Measurements from ENCODE around the gene IL4R.
"Not testable (repeated sequence)": the region's sequence is repeated elsewhere in the genome, so short reads cannot be mapped to it uniquely, and the experiment has no call there.

Gene IL4R

DNA sequence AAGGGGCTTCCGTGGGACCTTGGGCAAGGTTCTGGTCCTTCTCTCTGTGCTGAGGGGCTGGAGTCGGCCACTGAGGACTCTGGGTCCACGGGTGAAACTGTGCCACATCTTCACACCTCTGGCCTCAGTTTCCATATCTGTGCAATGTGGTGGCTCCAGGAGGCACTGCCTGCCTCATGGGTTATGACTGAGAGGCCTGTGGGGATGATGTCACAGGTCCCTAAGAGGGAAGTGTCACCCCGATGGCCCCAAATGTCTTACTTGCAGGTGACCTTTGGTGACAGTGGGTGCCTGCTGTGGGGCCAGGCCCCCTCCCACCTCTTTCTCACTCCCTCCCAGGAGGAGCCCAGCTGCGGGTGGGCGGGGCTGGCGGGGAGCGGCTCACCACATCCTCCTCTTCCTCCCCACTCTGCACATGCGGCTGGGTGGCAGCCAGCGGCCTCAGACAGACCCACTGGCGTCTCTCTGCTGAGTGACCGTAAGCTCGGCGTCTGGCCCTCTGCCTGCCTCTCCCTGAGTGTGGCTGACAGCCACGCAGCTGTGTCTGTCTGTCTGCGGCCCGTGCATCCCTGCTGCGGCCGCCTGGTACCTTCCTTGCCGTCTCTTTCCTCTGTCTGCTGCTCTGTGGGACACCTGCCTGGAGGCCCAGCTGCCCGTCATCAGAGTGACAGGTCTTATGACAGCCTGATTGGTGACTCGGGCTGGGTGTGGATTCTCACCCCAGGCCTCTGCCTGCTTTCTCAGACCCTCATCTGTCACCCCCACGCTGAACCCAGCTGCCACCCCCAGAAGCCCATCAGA, 88.2 kb downstream of the IL4R start, which contains the start of gene IL21R:
Gene IL21R (plus strand): TSS at position 407 of the 801 bp plus-strand sequence. CDS start 27,898 bp downstream, outside the sequence.
- DNase-seq (ENCODE audit: low spot score): peak; percentile 91
- peaks cover 56% of the 10 kb centered on the region for H3K4me1 Mint-ChIP-seq (ENCODE audit: low read depth)
- peaks cover 13% of the 10 kb centered on the region for H3K36me3 Mint-ChIP-seq (ENCODE audit: low read depth)
- no peaks in the 10 kb centered on the region for H3K9me3 Mint-ChIP-seq
- H3K27me3 Mint-ChIP-seq (ENCODE audit: low read depth): no peaks in the 10 kb centered on the region
- H3K27ac Mint-ChIP-seq: peak within 1 kb of the TSS; percentile 98
- peak within 1 kb of the TSS; percentile 98 for H3K4me3 Mint-ChIP-seq

DNA sequence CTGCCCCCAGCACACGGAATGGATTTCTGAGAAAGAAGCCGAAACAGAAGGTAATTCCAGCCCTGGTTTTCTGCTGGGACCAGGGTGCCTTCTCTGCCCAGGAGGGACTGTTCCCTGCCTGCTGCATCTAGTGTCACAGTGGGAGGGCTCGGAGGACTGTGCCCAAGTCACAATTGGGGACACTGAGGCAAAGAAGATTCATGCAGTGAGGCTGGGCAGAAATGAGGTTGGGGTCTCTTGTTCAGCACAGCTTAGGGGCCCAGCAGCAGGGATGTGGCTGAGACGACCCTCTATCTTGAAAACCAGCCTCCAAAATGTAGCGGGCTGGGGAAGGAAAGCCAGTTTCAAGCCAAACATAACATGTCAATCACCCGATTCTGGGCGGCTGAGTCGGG, 88.8 kb downstream of the IL4R start:
- peak overlapping the region; percentile 98 for H3K4me3 Mint-ChIP-seq
- no peaks in the 10 kb centered on the region for H3K27me3 Mint-ChIP-seq (ENCODE audit: low read depth)
- DNase-seq (ENCODE audit: low spot score): no peak
- peak overlapping the region; percentile 98 for H3K27ac Mint-ChIP-seq
- H3K9me3 Mint-ChIP-seq: no peaks in the 10 kb centered on the region
- peaks cover 60% of the 10 kb centered on the region for H3K4me1 Mint-ChIP-seq (ENCODE audit: low read depth)
- H3K36me3 Mint-ChIP-seq (ENCODE audit: low read depth): peaks cover 16% of the 10 kb centered on the region

DNA sequence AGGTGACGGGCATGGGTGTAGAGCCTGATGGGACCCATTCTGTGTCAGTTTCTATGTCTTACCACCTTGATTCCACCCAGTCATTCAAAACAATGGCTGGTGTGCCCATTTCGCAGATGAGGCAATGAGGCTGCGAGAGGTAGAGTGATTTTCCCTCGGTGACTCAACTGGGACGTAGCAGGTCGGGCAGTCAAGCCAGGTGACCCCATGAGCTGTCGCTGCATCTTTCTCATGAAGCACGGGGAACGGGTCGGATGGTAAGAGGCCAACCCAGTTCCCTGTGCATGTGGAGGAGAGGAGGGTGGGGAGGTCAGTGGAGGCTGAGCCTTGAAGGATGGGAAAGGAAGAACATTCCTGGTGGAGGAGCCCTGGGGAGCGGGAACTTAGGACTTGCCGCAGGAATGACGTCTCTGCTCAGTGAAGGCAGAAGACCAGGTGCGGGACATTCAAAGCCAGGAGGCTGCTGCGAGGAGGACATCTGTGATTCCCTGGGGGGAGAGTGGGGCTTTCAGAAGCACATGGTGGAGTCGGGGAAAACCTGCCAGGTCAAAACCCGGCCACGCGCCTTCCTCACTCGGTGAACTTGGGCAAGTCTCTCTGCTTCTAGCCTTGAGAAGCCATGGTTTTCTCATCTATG, 89.3 kb downstream of the IL4R start:
- Mint-ChIP-seq H3K4me1 (ENCODE audit: low read depth) (peaks cover 65% of the 10 kb centered on the region), H3K27me3 (ENCODE audit: low read depth) (no peaks in the 10 kb centered on the region), H3K27ac (peak overlapping the region; percentile 98), H3K9me3 (no peaks in the 10 kb centered on the region), H3K4me3 (peak overlapping the region; percentile 98), H3K36me3 (ENCODE audit: low read depth) (peaks cover 21% of the 10 kb centered on the region)
- DNase-seq (ENCODE audit: low spot score): peak; percentile 54

DNA sequence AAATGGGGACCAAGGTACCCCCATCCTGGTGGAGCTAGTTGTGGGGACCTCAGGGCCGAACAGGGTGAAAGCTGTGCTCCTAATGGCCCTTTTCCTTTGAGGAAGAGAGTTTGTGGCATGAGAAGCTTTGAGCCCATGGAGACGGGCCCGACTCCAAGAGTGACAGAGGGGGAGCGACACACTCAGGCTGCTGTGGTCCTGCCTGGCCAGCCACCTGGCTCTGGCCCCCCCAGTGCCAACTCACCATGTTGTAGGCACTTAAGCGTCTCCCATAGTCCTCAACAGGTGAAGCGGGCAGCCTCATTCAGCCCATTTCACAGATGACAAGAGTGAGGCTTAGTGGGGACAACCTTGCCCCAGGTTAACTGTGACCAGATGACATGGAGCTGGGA, 89.8 kb downstream of the IL4R start:
- peaks cover 24% of the 10 kb centered on the region for H3K36me3 Mint-ChIP-seq (ENCODE audit: low read depth)
- no peaks in the 10 kb centered on the region for H3K9me3 Mint-ChIP-seq
- no peak for DNase-seq (ENCODE audit: low spot score)
- peak overlapping the region; percentile 98 for H3K4me3 Mint-ChIP-seq
- peaks cover 68% of the 10 kb centered on the region for H3K4me1 Mint-ChIP-seq (ENCODE audit: low read depth)
- no peaks in the 10 kb centered on the region for H3K27me3 Mint-ChIP-seq (ENCODE audit: low read depth)
- peak overlapping the region; percentile 98 for H3K27ac Mint-ChIP-seq

DNA sequence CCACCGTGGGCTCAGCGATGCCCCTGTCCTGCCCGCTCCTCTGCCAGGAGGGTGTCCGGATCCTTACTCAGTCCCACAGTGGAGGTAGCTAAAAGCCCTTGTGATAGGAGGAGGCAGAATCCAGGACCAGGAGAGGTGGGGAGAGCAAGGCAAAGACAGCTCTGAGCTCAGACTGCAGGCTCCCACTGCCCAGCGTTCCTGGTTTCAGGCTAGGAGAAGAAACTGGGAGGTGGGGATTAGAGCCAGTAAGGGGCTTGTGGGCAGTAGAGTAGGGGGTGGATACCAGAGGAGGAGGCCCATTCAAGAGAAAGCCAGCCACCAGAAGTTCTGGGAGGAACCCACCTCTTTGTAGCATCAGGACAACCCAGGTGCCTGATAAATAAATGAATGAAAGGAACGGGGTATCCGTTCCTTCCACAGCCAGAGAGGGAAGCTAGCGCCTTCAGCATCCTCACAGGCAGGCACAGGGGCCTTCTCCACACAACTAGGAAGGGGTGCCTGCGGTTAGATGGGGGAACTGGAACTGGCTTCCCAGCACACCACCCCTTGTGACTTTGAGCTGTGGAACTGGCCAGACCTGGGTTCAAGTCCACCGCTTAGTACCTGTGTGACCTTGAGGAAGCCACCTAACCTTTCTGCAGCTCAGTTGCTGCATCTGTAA, 90.5 kb downstream of the IL4R start:
- Mint-ChIP-seq H3K36me3 (ENCODE audit: low read depth) (peaks cover 28% of the 10 kb centered on the region), H3K27me3 (ENCODE audit: low read depth) (no peaks in the 10 kb centered on the region), H3K4me1 (ENCODE audit: low read depth) (peaks cover 67% of the 10 kb centered on the region), H3K4me3 (peak overlapping the region; percentile 98), H3K9me3 (no peaks in the 10 kb centered on the region), H3K27ac (peak overlapping the region; percentile 98)
- DNase-seq (ENCODE audit: low spot score): no peak

DNA sequence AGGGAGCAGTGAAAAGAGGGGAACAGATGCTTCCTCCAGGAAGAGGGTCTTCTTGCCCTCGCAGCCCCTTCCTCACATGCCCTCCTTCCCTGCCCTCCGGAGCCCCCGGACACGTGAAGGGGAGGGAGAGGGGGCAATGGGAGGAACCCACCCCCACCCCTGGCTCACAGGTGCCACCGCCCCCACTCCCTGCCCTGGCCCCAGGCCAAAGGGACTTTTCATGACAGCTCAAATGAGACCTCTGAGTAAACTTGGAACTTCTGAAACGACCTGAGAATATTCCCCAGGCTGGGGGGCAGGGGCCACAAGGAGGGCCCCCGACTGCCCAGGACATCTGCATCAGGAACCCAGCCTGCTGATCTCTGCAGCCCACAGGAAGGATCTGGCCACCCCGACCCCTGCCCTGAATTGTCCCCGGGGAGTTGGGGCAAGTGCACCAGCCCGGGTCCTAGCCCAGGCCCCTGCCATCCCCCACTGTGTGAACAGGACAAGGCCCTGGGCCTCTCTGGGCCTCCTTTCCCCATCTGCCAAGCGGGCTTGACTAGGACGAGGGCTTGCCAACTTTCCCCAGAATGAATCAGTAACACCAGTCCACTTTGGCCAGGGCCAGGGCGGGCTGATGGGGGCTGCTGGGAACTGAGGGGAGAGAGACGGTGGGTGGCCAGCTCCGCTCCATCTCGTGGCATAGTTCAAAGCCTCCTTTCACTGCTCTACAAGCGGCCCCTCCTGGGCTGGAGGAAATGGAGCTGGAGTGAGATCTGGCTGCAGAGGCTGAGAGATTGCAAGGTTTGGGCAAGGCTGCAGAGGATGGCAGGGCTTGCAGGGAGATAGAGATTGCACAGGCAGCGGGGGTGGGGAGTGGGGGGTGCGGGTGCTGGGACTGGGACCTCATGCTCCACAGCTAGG, 92.0 kb downstream of the IL4R start:
- peak; percentile 78 for DNase-seq (ENCODE audit: low spot score)
- peak overlapping the region; percentile 77 for H3K4me3 Mint-ChIP-seq
- H3K27ac Mint-ChIP-seq: peak overlapping the region; percentile 87
- peaks cover 40% of the 10 kb centered on the region for H3K36me3 Mint-ChIP-seq (ENCODE audit: low read depth)
- peaks cover 4% of the 10 kb centered on the region for H3K9me3 Mint-ChIP-seq
- no peaks in the 10 kb centered on the region for H3K27me3 Mint-ChIP-seq (ENCODE audit: low read depth)
- H3K4me1 Mint-ChIP-seq (ENCODE audit: low read depth): peaks cover 68% of the 10 kb centered on the region

DNA sequence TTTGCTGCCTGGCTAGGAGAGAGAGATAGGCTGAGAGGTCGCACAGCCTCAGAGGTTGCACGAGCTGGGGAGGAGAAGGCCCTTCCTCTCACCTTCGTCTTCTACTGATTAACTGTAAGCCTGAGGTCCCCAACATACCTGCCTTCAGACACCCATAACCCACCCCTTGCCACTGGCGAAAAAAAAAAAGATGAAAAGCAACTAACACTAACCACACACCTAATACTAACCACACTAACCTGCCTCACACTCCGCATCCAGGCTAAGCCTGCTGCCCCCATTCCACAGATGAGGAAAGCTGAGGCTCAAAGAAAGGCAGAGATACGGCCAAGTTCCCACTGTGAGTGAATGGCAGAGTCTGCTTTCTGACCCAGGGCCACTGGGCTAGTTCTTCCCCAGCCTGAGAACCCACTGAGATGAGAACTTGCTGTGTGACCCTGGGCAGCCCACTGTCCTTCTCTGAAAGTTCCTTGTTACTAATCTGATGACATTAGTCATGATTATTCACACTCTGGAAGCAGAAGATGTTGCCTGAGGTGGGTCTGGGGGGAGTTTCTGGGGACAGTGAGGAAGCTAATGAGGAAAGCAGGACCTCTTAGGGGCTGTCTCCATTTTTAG, 92.8 kb downstream of the IL4R start:
- DNase-seq (ENCODE audit: low spot score): no peak
- Mint-ChIP-seq H3K4me3 (peak overlapping the region; percentile 77), H3K9me3 (peaks cover 10% of the 10 kb centered on the region), H3K27ac (peak overlapping the region; percentile 87), H3K36me3 (ENCODE audit: low read depth) (peaks cover 47% of the 10 kb centered on the region), H3K27me3 (ENCODE audit: low read depth) (no peaks in the 10 kb centered on the region), H3K4me1 (ENCODE audit: low read depth) (peaks cover 63% of the 10 kb centered on the region)

DNA sequence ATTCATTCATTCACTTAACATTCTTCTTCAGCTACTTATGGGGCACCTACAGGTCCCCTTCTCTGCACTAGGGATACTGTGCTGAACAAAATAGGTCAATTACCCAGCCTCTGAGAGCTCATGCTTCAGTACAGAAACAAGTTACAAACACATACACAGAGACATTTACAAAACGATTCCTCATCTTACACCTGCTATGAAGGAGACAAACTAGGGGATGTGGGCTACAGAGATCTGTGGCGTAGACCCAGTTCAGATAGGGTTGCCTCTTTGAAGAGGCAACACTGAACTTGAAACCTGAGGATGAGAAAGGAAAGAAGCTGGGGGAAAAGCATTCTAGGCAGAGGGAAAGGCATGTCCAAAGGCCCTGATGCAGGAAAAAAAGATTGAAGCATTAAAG, 93.4 kb downstream of the IL4R start:
- Mint-ChIP-seq H3K4me1 (ENCODE audit: low read depth) (peaks cover 64% of the 10 kb centered on the region), H3K27me3 (ENCODE audit: low read depth) (no peaks in the 10 kb centered on the region), H3K36me3 (ENCODE audit: low read depth) (peaks cover 52% of the 10 kb centered on the region), H3K27ac (peak overlapping the region; percentile 87), H3K9me3 (peaks cover 16% of the 10 kb centered on the region), H3K4me3 (peak overlapping the region; percentile 77)
- no peak for DNase-seq (ENCODE audit: low spot score)

DNA sequence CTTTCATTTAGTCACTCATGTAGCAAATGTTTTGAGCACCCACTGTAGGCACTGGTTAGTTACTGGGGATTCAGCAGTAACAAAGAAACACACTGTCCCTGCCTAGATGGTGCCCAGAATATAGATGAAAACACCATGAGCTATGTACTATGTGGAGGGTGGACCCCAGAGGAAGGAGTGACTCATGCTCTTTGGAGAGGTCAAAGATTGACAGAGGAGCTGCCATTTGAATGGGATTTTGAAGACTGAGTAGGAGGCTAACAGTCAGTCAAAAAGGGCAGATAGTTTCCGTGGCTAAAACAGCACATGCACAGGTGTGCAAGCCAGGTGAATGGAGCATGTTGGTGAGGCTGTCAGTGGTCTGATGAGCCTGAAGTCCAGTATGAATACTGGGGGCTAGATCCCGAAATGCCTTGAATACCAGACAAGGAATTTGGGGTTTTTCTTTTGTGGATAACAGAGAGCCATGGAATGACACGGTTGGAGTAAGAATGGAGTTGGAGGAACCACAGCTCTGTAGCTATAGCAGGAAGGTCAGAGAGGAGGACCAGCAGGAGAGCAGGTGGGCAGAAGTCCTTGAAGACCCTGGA, 94.3 kb downstream of the IL4R start:
- peak; percentile 70 for DNase-seq (ENCODE audit: low spot score)
- Mint-ChIP-seq H3K27me3 (ENCODE audit: low read depth) (no peaks in the 10 kb centered on the region), H3K9me3 (peaks cover 25% of the 10 kb centered on the region), H3K27ac (peak overlapping the region; percentile 87), H3K36me3 (ENCODE audit: low read depth) (peaks cover 56% of the 10 kb centered on the region), H3K4me3 (peak overlapping the region; percentile 77), H3K4me1 (ENCODE audit: low read depth) (peaks cover 59% of the 10 kb centered on the region)

DNA sequence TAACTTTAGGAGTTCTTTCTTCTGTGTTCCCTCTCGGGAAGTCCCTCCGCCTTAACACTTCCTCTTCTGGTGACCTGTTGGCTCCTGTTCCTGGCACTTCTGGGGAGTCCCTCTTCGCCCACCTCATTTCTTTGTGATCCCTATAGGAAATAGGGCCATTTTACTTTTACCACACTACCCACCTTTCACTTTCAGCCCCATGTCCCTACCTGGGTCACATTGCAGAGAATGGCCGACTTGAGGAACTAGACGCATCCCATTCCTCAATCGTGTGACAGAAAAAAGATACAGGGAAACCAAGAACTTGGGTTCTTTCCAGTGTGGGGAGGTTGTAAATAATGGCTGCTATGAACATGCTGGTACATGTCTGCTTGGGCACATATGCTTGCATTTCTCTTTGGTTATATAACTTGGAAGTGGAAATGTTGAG, 94.8 kb downstream of the IL4R start:
- H3K4me3 Mint-ChIP-seq: peak overlapping the region; percentile 68
- peaks cover 59% of the 10 kb centered on the region for H3K4me1 Mint-ChIP-seq (ENCODE audit: low read depth)
- no peaks in the 10 kb centered on the region for H3K27me3 Mint-ChIP-seq (ENCODE audit: low read depth)
- DNase-seq (ENCODE audit: low spot score): no peak
- peaks cover 59% of the 10 kb centered on the region for H3K36me3 Mint-ChIP-seq (ENCODE audit: low read depth)
- peaks cover 29% of the 10 kb centered on the region for H3K9me3 Mint-ChIP-seq
- H3K27ac Mint-ChIP-seq: peak overlapping the region; percentile 72

DNA sequence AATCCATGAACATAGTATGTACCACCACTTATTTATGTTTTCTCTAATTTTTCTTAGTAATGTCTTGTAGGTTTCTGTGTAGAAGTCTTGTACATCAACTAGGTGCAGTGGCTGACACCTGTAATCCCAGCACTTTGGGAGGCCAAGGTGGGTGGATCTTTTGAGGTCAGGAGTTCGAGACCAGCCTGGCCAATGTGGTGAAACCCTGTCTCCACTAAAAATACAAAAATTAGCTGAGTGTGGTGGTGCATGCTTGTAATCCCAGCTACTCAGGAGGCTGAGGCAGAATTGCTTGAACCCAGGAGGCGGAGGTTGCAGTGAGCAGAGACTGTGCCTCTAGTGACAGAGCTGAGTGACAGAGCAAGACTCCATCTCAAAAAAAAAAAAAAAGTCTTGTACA, 96.2 kb downstream of the IL4R start:
- Mint-ChIP-seq H3K9me3 (peaks cover 33% of the 10 kb centered on the region), H3K4me1 (ENCODE audit: low read depth) (peaks cover 56% of the 10 kb centered on the region), H3K36me3 (ENCODE audit: low read depth) (peaks cover 64% of the 10 kb centered on the region)
- not testable (repeated sequence) for H3K27ac Mint-ChIP-seq; DNase-seq (ENCODE audit: low spot score); H3K27me3 Mint-ChIP-seq (ENCODE audit: low read depth); H3K4me3 Mint-ChIP-seq

DNA sequence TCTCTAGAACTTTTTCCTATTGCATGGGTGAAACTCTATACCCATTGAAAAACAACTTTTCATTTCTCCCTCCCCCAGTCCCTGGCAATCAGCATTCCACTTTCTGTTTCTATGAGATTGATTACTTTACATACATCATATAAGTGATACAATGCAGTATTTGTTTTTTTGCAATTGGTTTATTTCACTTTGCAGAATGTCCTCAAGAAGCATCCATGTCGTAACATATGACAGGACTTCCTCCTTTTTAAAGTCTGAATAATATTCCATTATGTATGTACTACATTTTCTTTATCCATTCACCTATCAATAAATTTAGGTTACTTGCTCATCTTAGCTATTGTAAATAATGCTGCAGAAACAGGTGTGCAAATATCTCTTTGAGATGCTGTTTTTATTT, 97.0 kb downstream of the IL4R start:
- Mint-ChIP-seq H3K27ac (no peak overlapping the region), H3K4me1 (ENCODE audit: low read depth) (peaks cover 56% of the 10 kb centered on the region), H3K36me3 (ENCODE audit: low read depth) (peaks cover 70% of the 10 kb centered on the region), H3K4me3 (no peak overlapping the region), H3K9me3 (peaks cover 33% of the 10 kb centered on the region), H3K27me3 (ENCODE audit: low read depth) (no peaks in the 10 kb centered on the region)
- no peak for DNase-seq (ENCODE audit: low spot score)

DNA sequence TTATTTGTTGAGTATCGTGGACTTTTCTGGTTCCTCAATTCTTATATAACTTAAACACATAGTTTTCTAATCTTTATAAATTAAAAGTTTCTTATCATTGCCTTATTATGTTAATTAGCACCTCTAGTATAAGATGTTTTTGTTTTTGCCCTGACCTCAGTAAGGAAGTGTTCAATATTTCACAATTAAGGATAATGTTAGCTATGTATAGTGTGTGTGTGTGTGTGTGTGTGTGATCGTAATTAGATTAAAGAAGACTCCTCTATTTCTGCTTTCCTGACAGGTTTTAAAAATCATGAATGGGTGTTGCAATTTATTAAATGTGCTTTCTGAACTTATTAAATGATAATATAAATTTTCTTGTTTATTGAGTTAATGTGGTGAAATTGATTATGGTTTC, 100.2 kb downstream of the IL4R start:
- Mint-ChIP-seq H3K9me3 (peaks cover 33% of the 10 kb centered on the region), H3K4me1 (ENCODE audit: low read depth) (peaks cover 33% of the 10 kb centered on the region), H3K27ac (no peak overlapping the region), H3K36me3 (ENCODE audit: low read depth) (peaks cover 74% of the 10 kb centered on the region), H3K4me3 (no peak overlapping the region), H3K27me3 (ENCODE audit: low read depth) (no peaks in the 10 kb centered on the region)
- DNase-seq (ENCODE audit: low spot score): no peak

All from T-helper 2 cell treated with Interferon-gamma antibody and Interleukin-4, amounts not matched to agents 5 μg/mL and 100 μg/mL, for 36 hours (primary cell).